HG03575 (cell line): ENCODE results near the gene ZSWIM4.

Experiments
- ATAC-seq: cut with Tn5 transposase; IDR thresholded peaks from one replicate; pipeline ENCODE4 v1.9.1; 2021; ENCODE audit not compliant: unreplicated experiment, insufficient number of reproducible peaks, low FRiP score; ENCODE audit errors: extremely low read depth

The ZSWIM4 gene

DNA sequence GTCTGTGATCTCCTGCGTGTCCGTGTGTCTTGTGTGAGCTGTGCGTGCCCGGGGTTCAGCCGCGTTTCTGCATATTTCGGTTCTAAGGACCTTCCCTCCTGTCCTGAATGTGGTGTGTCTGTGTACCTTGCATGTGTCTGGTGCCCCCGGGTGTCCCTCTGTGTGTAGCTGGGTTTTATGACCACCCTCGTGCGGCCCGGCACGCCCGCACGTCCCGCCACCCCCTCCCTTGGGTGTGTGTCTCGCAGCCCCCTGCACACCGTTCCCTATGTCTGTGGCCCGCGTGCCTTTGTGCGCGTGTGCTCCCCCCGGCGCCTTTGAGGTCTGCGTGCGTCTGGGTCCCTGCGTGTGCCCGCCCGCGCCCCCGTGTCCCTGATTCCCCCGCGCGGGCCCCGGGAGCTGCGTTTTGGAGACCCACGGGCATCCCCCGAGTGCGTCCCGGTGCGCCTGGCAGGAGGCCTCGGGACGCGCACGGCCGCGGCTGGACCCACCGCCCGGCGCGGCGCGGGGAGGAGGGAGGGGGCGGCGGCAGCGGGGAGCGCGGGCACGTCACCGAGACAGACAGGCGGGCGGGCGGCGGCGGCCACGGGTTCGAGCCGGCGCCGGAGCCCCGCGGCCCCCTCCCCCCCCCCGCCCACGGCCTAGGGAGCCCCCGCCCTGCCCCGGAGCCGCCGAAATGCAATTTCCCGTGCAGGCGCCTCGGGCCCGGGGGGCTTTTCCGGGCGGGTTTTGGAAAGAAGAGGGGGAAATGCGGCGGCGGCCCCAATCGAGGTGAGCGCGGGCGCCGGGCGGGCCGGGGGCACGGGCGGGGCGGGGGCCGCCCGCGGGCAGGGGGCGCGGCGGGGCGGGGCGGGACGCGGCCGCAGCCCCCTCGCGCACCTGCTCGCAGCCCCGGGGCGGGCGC lies 69.7 kb downstream of the ZSWIM4 start:
- ATAC-seq = no peak

GRCh38 chr19:13865571-13866462 lies 70.6 kb downstream of the ZSWIM4 start:
- no peak for ATAC-seq

DNA sequence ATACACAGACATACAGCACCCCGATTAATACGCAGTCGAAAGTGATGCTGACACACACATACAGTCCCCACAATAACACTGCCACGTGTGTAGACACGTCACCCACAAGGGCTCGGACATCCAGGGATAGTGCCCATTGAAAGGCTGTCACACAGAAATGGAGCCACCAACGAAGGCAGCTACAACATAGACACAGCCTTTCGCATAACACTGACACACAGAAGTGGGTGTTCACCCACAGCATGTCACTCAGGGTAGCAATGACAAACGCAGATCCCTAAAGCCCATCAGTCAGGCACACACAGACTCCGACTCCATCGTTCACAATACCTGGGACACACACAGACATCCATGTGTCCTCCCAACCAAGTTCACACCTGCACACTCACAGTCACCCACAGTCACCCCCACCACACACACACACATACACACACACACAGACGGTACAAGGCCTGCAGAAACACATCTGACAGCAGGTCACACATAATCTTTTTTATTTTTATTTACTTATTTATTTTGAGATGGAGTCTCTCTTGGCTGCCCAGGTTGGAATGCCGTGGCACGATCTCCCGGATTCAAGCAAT lies 71.3 kb downstream of the ZSWIM4 start:
- no peak for ATAC-seq

DNA sequence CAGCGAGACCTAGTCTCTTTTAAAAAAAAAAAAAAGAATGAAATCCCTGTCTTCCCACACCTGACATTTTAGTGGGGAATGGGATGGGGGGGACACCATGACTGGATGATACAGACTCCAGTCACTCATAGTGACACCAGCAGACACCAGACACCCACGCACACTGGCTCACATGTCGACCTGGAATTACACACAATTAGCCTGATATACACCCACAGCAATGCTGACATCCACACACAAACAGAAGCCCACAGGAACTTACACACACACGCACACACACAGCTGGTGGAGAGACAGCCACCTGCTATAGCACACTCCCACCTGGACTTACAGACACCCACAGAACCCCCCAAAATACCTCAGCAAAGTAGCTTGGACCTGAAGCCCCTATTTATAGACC lies 73.4 kb downstream of the ZSWIM4 start:
- no peak for ATAC-seq

- ATAC-seq = no peak
Measured at GRCh38 chr19:13869281-13869680, 74.0 kb downstream of the ZSWIM4 start.

DNA sequence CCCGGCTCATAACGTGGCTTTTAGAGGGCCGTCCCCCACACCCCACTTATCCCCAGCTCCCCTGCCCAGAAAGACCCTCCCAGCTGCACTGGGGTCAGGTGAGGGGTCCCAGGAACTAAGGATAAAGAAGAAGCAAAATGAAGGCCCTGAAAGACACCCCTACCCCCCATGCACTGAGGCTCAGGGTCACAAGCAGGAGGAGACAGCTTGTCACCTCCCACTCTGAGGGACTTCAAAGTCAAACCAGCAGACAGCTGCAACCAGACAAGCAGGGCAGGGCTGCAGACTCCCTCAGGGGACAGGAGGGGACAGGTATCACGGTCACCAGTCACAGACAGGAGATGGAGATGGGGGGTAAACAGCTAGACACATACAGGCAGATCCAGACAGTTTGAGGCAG lies 75.6 kb downstream of the ZSWIM4 start:
- ATAC-seq = no peak

GRCh38 chr19:13872339-13872694 lies 77.1 kb downstream of the ZSWIM4 start:
- ATAC-seq = no peak

DNA sequence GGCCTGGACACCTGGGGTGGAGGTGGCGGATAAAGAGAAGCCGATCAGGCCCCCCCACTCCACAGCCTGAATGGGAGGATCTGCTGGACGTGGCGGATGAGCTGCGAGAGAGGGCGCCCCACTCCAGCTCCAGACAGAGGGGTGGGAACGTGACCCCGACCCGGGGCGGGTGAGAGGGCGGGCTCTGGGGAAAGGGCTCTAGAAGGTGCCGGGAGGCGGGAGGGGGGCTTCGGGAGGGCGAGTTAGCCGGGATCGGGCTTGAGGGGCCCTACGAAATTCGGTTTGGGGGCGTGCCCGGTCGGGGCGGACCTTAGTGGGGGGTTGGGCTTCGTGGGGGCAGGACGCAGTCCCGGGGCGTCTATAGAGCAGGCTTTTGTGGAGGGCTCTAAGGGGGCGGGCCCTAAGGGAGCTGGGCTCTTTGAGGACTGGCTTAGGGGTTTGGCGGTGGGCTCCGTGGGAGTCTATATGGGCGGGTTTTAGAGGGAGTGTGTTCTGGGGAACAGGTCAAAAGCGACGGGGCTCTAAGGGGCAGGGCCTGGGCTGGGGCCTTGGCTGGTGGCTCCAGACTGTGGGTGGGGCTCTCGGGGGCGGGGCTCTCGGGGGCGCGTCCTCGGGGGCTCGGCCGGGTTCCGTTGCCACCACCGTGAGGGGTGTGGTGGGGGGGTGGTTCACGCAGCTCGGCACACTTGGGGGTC lies 77.6 kb downstream of the ZSWIM4 start:
- no peak for ATAC-seq

DNA sequence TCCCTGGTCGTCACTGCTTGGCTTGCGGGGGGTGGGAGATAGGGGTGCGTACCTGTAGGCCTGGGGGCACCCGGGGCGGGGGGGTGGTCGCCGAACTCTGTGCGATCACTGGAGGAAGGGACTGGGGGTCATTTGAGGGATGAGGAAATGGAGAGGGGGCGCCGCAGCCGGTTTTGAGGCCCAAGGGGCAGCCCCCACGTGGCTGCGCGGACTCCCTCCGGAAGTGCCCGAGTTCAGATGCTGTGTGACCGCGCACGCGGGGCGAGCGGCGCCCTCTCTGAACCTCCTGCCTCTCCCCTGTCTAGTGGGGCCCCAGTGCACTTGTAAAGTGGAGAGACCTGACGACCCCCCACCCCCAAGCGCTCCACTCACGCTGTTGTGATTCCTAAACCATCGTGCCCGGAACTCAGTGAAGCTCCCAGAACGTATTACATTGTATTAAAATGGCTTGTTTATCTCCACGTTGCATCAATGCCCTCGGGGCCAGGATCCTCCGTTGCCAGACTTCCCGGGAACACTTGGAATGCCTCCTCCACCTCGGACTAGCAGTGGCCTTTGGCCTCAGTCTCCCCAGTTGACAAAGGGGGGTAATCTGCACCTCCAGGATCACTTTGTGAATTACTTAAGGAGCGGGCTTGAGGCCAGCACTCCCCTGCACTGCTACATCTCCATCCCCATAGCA lies 78.7 kb downstream of the ZSWIM4 start:
- ATAC-seq = no peak

- ATAC-seq = no peak
Measured at GRCh38 chr19:13875824-13876223, 80.6 kb downstream of the ZSWIM4 start.

DNA sequence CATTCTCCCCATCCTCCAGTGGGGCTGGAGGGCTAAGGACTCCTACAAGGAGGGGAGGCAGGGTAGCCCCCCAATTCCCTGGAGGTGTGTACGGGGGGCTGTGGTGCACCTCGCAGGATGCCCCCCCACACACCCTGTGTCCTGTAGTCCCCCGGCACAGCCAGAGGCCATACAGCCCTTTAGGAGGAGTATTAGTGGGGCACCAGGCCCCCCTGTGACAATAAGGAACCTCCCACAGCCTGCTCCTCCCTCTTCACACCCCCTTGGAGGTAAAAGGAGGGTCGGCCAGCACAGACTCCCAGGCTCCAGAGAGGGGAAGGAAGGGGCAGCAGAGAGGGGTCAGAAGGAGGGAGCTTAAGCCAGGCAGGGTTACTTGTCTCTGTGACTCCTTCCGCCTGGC lies 81.6 kb downstream of the ZSWIM4 start, which contains the start of gene NANOS3:
Gene NANOS3 (plus strand): TSS at position 301 of the 400 bp plus-strand sequence. CDS start 115 bp downstream, outside the sequence.
- ATAC-seq = no peak

GRCh38 chr19:13877303-13877702 lies 82.1 kb downstream of the ZSWIM4 start:
- no peak for ATAC-seq

GRCh38 chr19:13880059-13881043 lies 85.1 kb downstream of the ZSWIM4 start:
- ATAC-seq = peak; percentile 51

GRCh38 chr19:13881251-13881691 lies 86.0 kb downstream of the ZSWIM4 start:
- no peak for ATAC-seq
